Stimulated activated CD8-positive, alpha-beta memory T cell treated with anti-CD3 and anti-CD28 coated beads, Interleukin-4, amount 100 ng/mL, for 24 hours (primary cell): Measurements from ENCODE around the gene ZSCAN5B.
"Not testable (repeated sequence)": the region's sequence is repeated elsewhere in the genome, so short reads cannot be mapped to it uniquely, and the experiment has no call there.

Source experiments
- DNase-seq: peaks from one replicate; pipeline ENCODE4 v3.0.0-alpha.2; 2020; ENCODE audit warnings: low read depth

Gene ZSCAN5B

GRCh38 chr19:56175861-56176307 is 21.7 kb downstream of the ZSCAN5B start, which contains the start of gene GALP:
GALP (plus strand) TSS chr19:56176008; CDS start chr19:56177109, 1,101 bp downstream.
- not testable (repeated sequence) for DNase-seq

GRCh38 chr19:56174550-56174949 is 23.0 kb downstream of the ZSCAN5B start:
- no peak for DNase-seq

- no peak for DNase-seq
These were observed 23.5 kb downstream of the ZSCAN5B start for GRCh38 chr19:56174086-56174485.

GRCh38 chr19:56170261-56170660 is 27.3 kb downstream of the ZSCAN5B start:
- no peak for DNase-seq

GRCh38 chr19:56167064-56167578 is 30.5 kb downstream of the ZSCAN5B start:
- DNase-seq, result no peak

- DNase-seq, result no peak
These were observed 34.5 kb downstream of the ZSCAN5B start for GRCh38 chr19:56163097-56163496.

GRCh38 chr19:56162258-56162657 is 35.3 kb downstream of the ZSCAN5B start:
- DNase-seq, result no peak

- no peak for DNase-seq
These were observed 36.0 kb downstream of the ZSCAN5B start for GRCh38 chr19:56161534-56161933.

- no peak for DNase-seq
These were observed 37.8 kb downstream of the ZSCAN5B start for GRCh38 chr19:56159622-56160271.

- DNase-seq, result no peak
These were observed 38.5 kb downstream of the ZSCAN5B start for GRCh38 chr19:56159009-56159559.

GRCh38 chr19:56158170-56158757 is 39.3 kb downstream of the ZSCAN5B start:
- no peak for DNase-seq

GRCh38 chr19:56156768-56157167 is 40.8 kb downstream of the ZSCAN5B start:
- DNase-seq, result no peak

- no peak for DNase-seq
These were observed 42.4 kb downstream of the ZSCAN5B start for GRCh38 chr19:56155124-56155687.

- no peak for DNase-seq
These were observed 44.1 kb downstream of the ZSCAN5B start for GRCh38 chr19:56153507-56153906.

- no peak for DNase-seq
These were observed 44.9 kb downstream of the ZSCAN5B start for GRCh38 chr19:56152644-56153043.

GRCh38 chr19:56150358-56150757 is 47.2 kb downstream of the ZSCAN5B start:
- DNase-seq, result no peak

- no peak for DNase-seq
These were observed 47.9 kb downstream of the ZSCAN5B start for GRCh38 chr19:56149656-56150038.

GRCh38 chr19:56148955-56149655 is 48.5 kb downstream of the ZSCAN5B start:
- DNase-seq, result not testable (repeated sequence)

- no peak for DNase-seq
These were observed 49.5 kb downstream of the ZSCAN5B start for GRCh38 chr19:56148096-56148495.

- DNase-seq, result no peak
These were observed 50.3 kb downstream of the ZSCAN5B start for GRCh38 chr19:56147307-56147706.

GRCh38 chr19:56146904-56147303 is 50.7 kb downstream of the ZSCAN5B start:
- DNase-seq, result no peak

GRCh38 chr19:56145698-56146097 is 51.9 kb downstream of the ZSCAN5B start:
- DNase-seq, result no peak
